Jurkat, Clone E6-1 (cell line): ENCODE results near the gene CDHR1.

Experiments
- DNase-seq: peaks from one replicate; pipeline ENCODE4 v3.0.0-alpha.2; 2011; ENCODE audit warnings: low read depth, low spot score
- H3K4me3 ChIP-seq: 2 replicates; pipeline ENCODE4 v1.5.1; 2011; ENCODE audit warnings: mild to moderate bottlenecking, low read length, control low read depth, moderate library complexity

Gene CDHR1

DNA sequence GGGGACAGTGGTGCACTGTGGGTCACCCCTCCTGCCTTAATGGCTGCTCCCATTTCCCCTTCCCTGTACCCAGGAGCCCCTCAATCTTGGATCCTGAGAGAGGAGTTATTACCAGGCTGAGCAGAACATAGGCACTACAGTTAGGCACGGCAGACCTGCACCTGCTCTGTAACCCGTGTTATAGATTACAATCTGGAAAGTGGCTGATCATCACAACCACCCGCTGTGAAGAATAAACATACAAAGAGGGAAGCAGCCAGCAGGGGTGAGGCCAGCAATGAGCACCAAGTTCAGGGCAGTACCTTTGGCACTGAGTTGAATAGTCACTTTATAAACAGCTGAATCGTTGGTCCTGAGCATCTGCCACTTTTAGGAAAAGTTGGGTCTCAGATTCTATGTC, 1.7 kb downstream of the CDHR1 start:
- peak; percentile 83 for DNase-seq

DNA sequence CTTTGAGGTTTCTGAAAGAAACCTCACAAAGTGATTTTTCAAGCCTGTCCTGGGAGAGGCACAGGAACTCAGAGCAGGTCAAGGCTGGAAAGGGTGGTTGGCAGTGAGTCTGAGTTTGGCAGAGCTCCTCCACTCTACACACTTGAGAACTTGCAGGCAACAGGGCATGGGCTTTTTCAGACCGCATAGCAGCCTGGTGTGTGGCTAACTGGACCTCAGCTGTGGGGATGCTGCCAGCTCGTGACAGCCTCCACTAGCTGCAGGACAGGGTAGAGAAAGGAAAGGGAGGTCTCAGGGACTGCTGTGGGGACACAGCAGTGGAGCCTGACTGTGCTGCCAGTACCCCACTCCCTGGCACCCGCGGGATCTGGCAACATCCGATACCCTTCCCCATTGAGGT, 2.6 kb downstream of the CDHR1 start:
- no peak overlapping the region for H3K4me3 ChIP-seq
- no peak for DNase-seq

More for the DNA sequence above, 1.7 kb downstream of the CDHR1 start:
- no peak overlapping the region for H3K4me3 ChIP-seq

GRCh38 chr10:84197643-84198042, 3.3 kb downstream of the CDHR1 start:
- no peak overlapping the region for H3K4me3 ChIP-seq
- no peak for DNase-seq

GRCh38 chr10:84198206-84198915, 4.0 kb downstream of the CDHR1 start:
- no peak overlapping the region for H3K4me3 ChIP-seq
- no peak for DNase-seq

DNA sequence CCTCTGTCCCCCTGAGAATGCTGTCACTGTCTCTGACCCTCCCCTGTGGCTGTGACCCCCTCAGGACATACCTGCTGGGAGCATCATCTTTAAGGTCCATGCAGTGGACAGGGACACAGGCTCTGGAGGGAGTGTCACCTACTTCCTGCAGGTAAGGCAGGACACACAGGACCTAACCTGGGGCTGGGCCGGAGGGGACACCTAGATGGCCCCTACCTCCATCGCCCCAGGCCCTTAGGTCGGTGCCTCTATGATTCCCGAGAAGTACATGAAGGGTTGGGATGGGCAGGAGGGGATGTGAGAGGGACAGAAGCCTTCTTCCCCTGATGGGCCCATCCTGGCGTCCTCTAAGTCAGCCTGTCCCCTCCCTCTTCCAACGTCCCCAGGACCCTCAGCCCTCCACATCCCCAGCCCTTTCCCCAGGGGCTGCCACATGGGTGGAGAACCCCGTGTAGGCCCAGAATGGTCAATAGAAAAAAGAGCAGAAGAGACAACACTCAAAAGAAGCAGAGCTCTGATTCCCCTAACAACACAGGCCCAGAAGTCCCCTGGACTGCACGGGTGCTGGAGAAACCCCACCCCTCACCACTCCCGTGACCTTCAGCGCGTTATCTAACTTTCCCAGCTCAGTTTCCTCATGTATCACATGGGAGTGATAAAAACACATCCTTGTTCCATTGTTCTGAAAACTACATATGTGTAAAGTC, 6.4 kb downstream of the CDHR1 start:
- DNase-seq: no peak
- H3K4me3 ChIP-seq: no peak overlapping the region

DNA sequence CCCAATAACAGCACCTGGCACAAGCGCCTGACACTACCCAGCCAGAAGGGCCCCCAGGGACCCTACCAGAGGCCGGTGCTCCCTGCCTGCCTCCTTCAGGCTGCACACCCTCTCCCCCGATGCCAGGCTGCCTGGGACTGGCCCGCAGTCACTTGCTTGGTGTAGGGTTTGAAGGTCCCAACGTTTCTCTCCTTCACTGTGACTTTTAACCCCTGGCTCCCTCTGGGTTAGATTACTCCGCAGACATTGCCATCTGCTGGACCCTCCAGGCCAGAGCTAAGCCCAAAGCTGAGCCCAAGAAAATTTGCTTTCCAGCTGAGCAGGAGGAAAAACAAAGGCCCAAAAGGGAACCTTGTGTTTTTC, 6.9 kb downstream of the CDHR1 start:
- no peak overlapping the region for H3K4me3 ChIP-seq
- no peak for DNase-seq

GRCh38 chr10:84201682-84202081, 7.3 kb downstream of the CDHR1 start:
- DNase-seq: no peak
- H3K4me3 ChIP-seq: no peak overlapping the region

DNA sequence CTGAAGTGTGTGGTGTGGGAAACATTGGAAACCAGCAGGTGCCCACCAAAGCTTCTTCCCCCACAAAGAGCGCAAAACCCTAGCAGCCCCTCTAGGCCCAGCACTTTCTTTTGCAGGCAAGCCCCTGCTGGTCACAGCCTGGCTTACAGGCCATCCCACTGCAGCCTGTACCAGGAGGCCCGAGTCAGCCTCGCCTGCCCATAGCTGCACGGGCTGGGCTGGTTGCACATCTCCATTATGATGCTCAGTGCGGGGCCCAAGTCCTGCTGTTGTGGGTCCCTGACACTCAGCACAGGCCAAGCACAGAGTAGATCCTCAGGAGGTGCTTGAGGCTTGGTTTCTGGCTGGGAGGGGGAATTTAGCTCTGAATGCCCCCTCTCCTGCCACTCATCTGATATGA, 8.0 kb downstream of the CDHR1 start:
- no peak for DNase-seq
- H3K4me3 ChIP-seq: no peak overlapping the region

- no peak overlapping the region for H3K4me3 ChIP-seq
- no peak for DNase-seq
Measured at GRCh38 chr10:84204122-84204521, 9.8 kb downstream of the CDHR1 start.

DNA sequence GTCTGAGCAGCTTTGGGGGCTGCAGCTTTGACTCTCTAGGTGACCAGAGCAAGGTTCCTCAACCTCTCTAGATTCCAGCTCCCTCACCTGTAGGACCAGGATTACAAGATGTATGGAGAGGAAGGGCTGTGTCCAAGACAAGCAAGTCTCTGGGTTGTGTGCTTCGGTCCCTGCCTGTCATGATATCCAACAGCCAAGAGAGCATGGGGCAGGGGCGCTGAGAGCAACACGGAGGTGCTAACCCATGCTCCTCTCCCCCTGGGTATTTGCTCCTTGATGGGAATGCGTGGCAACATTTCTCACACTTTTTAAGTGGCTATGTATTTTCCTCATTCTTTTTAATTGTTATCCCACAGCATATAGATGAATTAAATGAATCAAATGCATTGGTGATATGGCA, 10.3 kb downstream of the CDHR1 start:
- DNase-seq: no peak
- H3K4me3 ChIP-seq: no peak overlapping the region

DNA sequence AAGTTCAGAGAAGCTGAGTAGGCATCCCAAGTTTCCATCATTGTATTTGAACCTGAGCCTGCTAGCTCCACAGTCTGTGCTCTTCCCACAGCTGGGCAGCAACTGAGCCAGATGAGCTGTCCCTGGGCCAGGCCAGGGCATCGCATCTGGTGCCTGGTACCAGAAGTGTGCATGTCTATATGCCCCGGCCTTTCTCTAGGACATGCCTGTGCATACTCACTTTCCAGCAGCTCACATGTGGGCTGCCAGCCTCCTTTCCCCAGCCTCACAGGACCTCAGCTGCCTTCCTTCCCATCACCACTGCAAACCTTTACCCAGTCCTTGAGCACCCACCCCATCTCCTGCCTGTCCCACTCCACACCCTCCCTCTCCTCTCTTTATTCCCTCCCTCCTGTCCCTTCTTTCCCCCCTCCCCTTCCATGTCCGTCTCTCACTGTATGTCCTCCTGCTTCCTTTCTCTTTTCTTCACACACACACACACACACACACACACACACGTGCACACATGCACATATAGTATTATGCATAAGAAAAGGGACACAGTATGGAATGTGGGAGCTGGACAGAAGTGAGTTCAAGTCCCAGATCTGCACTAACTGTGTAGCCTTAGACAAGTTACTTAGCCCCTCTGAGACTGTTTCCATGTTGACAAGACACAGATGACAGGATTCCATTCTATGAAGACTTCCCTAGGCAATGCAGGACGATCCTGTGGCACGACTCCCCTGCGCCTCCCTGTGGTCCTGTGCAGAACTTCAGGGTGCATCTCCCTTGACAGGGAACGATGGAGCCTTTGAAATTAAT, 10.9 kb downstream of the CDHR1 start:
- H3K4me3 ChIP-seq: no peak overlapping the region
- DNase-seq: peak; percentile 44

DNA sequence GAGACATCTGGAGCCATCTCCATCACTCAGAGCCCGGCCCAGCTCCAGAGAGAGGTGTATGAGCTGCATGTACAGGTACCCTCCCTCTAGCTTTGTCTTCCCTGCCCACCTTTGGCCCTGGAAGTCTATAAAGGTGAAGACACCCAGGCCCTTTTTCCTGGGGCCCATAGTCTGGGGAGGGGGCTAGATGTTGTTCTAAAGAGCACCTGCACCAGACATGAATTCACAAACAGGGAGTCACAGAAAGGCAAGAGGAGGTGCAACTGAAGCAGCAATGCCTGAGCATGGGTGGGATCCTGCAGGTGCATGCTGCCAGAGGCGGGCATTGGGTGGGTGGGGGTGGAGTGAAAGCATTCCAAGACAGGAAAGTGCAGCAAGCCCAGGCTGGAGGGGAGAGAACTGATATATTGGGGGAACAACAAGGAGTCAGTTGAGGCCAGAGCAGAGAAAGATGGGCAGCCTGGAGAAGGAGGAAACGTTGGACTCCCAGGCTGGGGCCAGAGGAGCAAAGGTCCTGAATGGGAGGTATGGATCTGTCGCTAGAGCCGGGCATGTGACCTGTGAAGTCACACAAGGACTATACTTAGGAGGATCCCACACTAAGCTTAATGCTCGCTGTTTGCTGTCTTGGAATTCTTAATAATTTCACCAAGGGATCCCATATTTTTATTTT, 11.7 kb downstream of the CDHR1 start:
- no peak overlapping the region for H3K4me3 ChIP-seq
- no peak for DNase-seq

DNA sequence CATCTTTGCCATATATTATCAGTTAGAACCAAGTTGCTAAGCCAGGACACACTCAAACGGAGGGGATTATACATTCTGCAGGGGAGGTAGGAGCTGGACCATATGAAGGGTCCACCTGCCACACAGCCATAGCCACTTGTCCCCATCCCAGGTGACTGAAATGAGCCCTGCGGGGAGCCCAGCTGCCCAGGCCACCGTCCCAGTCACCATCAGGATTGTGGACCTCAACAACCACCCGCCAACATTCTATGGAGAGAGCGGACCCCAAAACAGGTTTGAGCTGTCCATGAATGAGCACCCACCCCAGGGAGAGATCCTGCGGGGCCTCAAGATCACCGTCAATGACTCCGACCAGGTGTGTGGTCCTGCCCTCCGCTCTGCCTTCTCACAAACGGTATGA, 13.7 kb downstream of the CDHR1 start:
- no peak overlapping the region for H3K4me3 ChIP-seq
- no peak for DNase-seq

DNA sequence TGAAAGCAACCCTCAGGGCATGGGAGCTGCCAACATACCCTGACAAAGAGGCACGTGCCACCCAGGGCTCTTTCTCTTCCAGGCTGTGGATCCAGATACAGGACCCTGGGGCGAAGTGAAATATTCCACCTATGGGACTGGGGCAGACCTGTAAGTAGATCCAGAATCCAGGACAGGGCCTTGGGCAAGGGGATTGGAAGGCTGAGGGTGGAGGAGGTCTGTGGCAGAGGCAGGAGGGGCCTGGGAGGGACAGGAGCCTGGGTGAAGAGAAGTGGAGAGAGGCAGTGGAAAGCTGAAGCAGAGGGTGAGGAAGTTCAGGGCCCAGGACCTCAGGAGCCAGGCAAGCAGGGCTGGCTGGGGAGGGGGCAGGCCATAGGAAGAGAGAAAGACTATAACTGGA, 17.2 kb downstream of the CDHR1 start:
- DNase-seq: no peak
- no peak overlapping the region for H3K4me3 ChIP-seq

DNA sequence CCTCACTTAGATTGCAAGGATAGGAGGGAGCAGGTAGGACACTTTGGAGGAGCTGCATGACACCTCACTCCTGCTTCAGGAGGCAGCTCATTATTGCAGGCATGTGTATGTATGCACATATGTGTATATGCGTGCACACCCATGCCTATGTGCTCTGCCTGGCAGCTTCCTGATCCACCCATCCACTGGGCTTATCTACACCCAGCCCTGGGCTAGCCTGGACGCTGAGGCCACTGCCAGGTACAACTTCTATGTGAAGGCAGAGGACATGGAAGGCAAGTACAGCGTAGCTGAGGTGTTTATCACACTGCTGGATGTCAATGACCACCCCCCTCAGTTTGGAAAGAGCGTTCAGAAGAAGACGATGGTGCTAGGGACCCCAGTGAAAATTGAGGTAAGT, 17.7 kb downstream of the CDHR1 start:
- no peak for DNase-seq
- no peak overlapping the region for H3K4me3 ChIP-seq

GRCh38 chr10:84213076-84213475, 18.7 kb downstream of the CDHR1 start:
- no peak overlapping the region for H3K4me3 ChIP-seq

DNA sequence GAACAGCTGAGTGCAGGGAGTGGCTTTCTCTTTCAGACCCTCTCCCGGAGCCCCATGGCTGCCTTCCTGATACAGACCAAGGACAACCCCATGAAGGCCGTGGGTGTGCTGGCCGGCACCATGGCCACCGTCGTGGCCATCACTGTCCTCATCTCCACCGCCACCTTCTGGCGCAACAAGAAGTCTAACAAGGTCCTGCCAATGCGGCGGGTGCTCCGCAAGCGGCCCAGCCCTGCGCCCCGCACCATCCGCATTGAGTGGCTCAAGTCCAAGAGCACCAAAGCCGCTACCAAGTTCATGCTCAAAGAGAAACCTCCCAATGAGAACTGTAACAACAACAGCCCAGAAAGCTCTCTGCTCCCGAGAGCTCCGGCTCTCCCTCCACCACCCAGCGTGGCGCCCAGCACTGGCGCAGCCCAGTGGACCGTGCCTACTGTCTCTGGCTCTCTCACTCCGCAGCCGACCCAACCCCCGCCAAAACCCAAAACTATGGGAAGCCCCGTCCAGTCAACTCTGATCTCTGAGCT, 19.8 kb downstream of the CDHR1 start:
- no peak overlapping the region for H3K4me3 ChIP-seq
- DNase-seq: no peak

More at GRCh38 chr10:84213076-84213475, 18.7 kb downstream of the CDHR1 start:
- DNase-seq: no peak

DNA sequence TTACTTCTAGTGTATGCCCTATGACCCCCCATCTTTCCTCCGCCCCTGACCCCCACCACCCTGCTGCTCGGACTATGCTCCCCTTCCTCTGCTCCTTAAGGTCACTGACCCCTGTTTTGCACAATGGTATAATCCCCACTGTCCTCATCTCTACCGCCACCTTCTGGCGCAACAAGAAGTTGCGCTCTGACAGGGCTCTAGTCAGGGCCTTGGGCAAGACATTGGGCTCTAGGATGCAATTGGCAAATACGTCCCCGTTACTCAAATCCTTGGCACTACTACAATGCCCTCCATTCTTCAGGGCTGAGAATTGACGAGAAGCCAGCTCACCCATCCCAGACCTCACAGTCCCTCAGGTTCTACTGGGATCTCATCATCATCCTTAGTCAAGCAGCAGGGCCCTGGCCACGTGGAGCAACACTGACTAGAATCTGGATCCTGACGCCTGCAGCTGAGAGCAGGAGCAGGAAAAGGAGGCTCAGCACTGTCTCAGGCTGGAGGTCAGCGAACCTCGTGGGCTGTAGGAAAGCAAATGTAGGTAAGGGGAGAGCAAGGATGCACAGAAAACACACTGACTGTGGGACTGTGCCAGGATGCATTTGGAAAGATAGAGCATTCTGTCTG, 20.4 kb downstream of the CDHR1 start:
- DNase-seq: peak; percentile 45
- no peak overlapping the region for H3K4me3 ChIP-seq

- no peak for DNase-seq
Measured at GRCh38 chr10:84216834-84217233, 22.5 kb downstream of the CDHR1 start.

More at GRCh38 chr10:84216834-84217233, 22.5 kb downstream of the CDHR1 start:
- no peak overlapping the region for H3K4me3 ChIP-seq
